B cell (primary cell): ENCODE measurements around the gene NPBWR2.

ENCODE experiments used
- CTCF ChIP-seq: fragments of 200-600 bp; IDR thresholded peaks from one replicate; pipeline ENCODE4 v1.8.0; 2022; ENCODE audit warnings: antibody characterized with exemption, mild to moderate bottlenecking
- EZH2 ChIP-seq: IDR thresholded peaks from 2 replicates; pipeline ENCODE4 v1.6.1; 2012; ENCODE audit warnings: borderline replicate concordance, low read depth, mild to moderate bottlenecking, moderate library complexity, low read length; ENCODE audit not compliant: insufficient read depth, poor library complexity, severe bottlenecking

- TF ChIP-seq CTCF (no peak), EZH2 (no peak)
These were observed 44.6 kb downstream of the NPBWR2 start, which contains the start of gene TCEA2 for GRCh38 chr20:64062596-64063388.
